HCT116 (cell line): ENCODE results near the gene COL1A1. TPM values are rescaled to one million over a fixed set of nuclear protein-coding genes. Genes with fewer than 3 reads are reported as not detected.
A peak's percentile ranks its signal among the peaks of the same experiment; 100 is the strongest.

ENCODE experiments used
- ATAC-seq: fragments of 200-7000 bp; cut with Tn5 transposase; 2 replicates; pipeline ENCODE4 v1.9.1; 2020; ENCODE audit warnings: mild to moderate bottlenecking, moderate library complexity
- BruUV-seq: library from RNA; stranded (reverse); fragments of 400-500 nt; replicated peaks from 2 replicates; lab custom pipeline; 2021; lab: Mats Ljungman, UMichigan
- CTCF ChIA-PET: fragments of 300-600 bp; sonication (Branson Sonifier 250); formaldehyde crosslinking; loops from one replicate; lab custom pipeline; 2021; ENCODE audit warnings: antibody characterized with exemption; lab: Charles Lee
- POLR2A ChIA-PET: fragments of 300-600, 350-600 bp; sonication (Branson Sonifier 250); formaldehyde crosslinking; loops from one replicate; lab custom pipeline; 2021; ENCODE audit warnings: antibody characterized with exemption; lab: Charles Lee
- RAD21 ChIA-PET, 2 experiments: fragments of 300-600 bp; sonication (Branson Sonifier 250); formaldehyde crosslinking; loops; one replicate each; lab custom pipeline; 2023; ENCODE audit warnings: low total read pairs in 2 of 2; ENCODE audit not compliant: uncharacterized antibody in 2 of 2, unreplicated experiment in 2 of 2, low non-redundant PET in 1 of 2; lab: Charles Lee
- DNase-seq: peaks from one replicate; pipeline ENCODE4 v3.0.0-alpha.2; 2010; ENCODE audit warnings: low read depth, low spot score
- H2AFZ ChIP-seq: fragments of 200-600 bp; shearing (Covaris generic), sonication (generic); 2 replicates; pipeline ENCODE4 v1.6.1; 2017; ENCODE audit warnings: low read depth, mixed run types, mixed read lengths, antibody characterized with exemption, low read length; ENCODE audit not compliant: poor library complexity, severe bottlenecking
- H3K27ac ChIP-seq: 2 replicates; pipeline ENCODE4 v1.5.1; 2012; ENCODE audit warnings: low read depth, low read length
- H3K27me3 ChIP-seq: fragments of 200-600 bp; sonication (generic); 2 replicates; pipeline ENCODE4 v1.6.1; 2016; ENCODE audit warnings: mixed run types, low read length, mixed read lengths; ENCODE audit not compliant: insufficient read depth
- H3K36me3 ChIP-seq, 2 experiments: fragments of 200-500 bp in 1 of 2; fragments of 200-600 bp in 1 of 2; sonication (Bioruptor generic) in 1 of 2; sonication (generic) in 1 of 2; 2 replicates each; pipeline versions ENCODE4 v1.5.1 to v1.6.1; 2014 to 2016; ENCODE audit warnings: low read length in 2 of 2, inconsistent platforms in 1 of 2, mixed read lengths in 1 of 2, mixed run types in 1 of 2; ENCODE audit not compliant: insufficient read depth in 2 of 2, control insufficient read depth in 1 of 2
- H3K4me1 ChIP-seq, 2 experiments: fragments of 200-600 bp in 1 of 2; sonication (generic) in 1 of 2; 2 replicates each; pipeline versions ENCODE4 v1.5.1 to v1.6.1; 2012 to 2017; ENCODE audit warnings: low read length in 2 of 2, inconsistent platforms in 1 of 2, mild to moderate bottlenecking in 1 of 2, mixed read lengths in 1 of 2, mixed run types in 1 of 2, moderate library complexity in 1 of 2; ENCODE audit not compliant: insufficient read depth in 2 of 2, control insufficient read depth in 1 of 2
- H3K4me2 ChIP-seq: fragments of 200-600 bp; sonication (generic); 2 replicates; pipeline ENCODE4 v1.6.1; 2017; ENCODE audit warnings: mixed run types, low read length, mixed read lengths
- H3K4me3 ChIP-seq, 2 experiments: fragments of 200-600 bp in 1 of 2; sonication (generic) in 1 of 2; replicated peaks in 1 of 2; 2 replicates each; pipeline ENCODE4 v1.5.1; 2011 to 2016; ENCODE audit warnings: low read length in 2 of 2, control low read depth in 1 of 2, low read depth in 1 of 2, mild to moderate bottlenecking in 1 of 2, mixed read lengths in 1 of 2, mixed run types in 1 of 2
- H3K79me2 ChIP-seq: fragments of 200-600 bp; sonication (generic); 2 replicates; pipeline ENCODE4 v1.6.1; 2017; ENCODE audit warnings: mild to moderate bottlenecking, mixed run types, low read length, moderate library complexity, mixed read lengths; ENCODE audit not compliant: insufficient read depth
- H3K9ac ChIP-seq: fragments of 200-600 bp; sonication (generic); 2 replicates; pipeline ENCODE4 v1.6.1; 2016; ENCODE audit warnings: low read length, mixed read lengths
- H3K9me2 ChIP-seq: fragments of 200-600 bp; sonication (generic), shearing (Covaris generic); 2 replicates; pipeline ENCODE4 v1.6.1; 2017; ENCODE audit warnings: mixed run types, mild to moderate bottlenecking, moderate library complexity; ENCODE audit not compliant: insufficient read depth
- H3K9me3 ChIP-seq, 2 experiments: fragments of 200-500 bp in 1 of 2; fragments of 200-600 bp in 1 of 2; sonication (Bioruptor generic) in 1 of 2; sonication (generic) in 1 of 2; 2 replicates each; pipeline ENCODE4 v1.6.1; 2014 to 2017; ENCODE audit warnings: low read length in 2 of 2, mixed read lengths in 2 of 2, inconsistent platforms in 1 of 2, low read depth in 1 of 2, mild to moderate bottlenecking in 1 of 2, mixed run types in 1 of 2, moderate library complexity in 1 of 2; ENCODE audit not compliant: control insufficient read depth in 1 of 2, insufficient read depth in 1 of 2
- H4K20me1 ChIP-seq: fragments of 200-600 bp; sonication (generic), shearing (Covaris generic); 2 replicates; pipeline ENCODE4 v1.6.1; 2017; ENCODE audit warnings: mixed run types, mild to moderate bottlenecking, moderate library complexity; ENCODE audit not compliant: insufficient read depth
- CTCF ChIP-seq, 3 experiments: fragments of 200-600 bp in 1 of 3; sonication (generic) in 1 of 3; IDR thresholded peaks in 2 of 3; conservative IDR thresholded peaks in 1 of 3; 2 replicates each; pipeline ENCODE4 v1.5.1; 2012 to 2017; ENCODE audit warnings: low read depth in 2 of 3, low read length in 2 of 3, antibody characterized with exemption in 1 of 3, borderline replicate concordance in 1 of 3, control low read depth in 1 of 3, mild to moderate bottlenecking in 1 of 3, mixed read lengths in 1 of 3, mixed run types in 1 of 3, moderate library complexity in 1 of 3; ENCODE audit not compliant: insufficient read depth in 1 of 3
- POLR2AphosphoS5 ChIP-seq: IDR thresholded peaks from 2 replicates; pipeline ENCODE4 v1.6.1; 2011; ENCODE audit warnings: mild to moderate bottlenecking, low read depth, low read length, moderate library complexity
- intact Hi-C: fragments of 100-400 bp; cut with micrococcal nuclease; formaldehyde crosslinking; loops from 2 replicates; pipeline ENCODE4 v1.10.0; 2022
- total RNA-seq: library from RNA; stranded (reverse); gene quantifications from one replicate; pipeline ENCODE4 v1.2.1, GENCODE V29; 2021; ENCODE audit not compliant: unreplicated experiment

The COL1A1 gene
- total RNA-seq, 1 experiment from 2014 or later = 33.6 TPM

GRCh38 chr17:50213026-50214022 lies 11.9 kb upstream of the COL1A1 start:
- Histone ChIP-seq H3K36me3 (no peaks in the 10 kb centered on the region), H3K27me3 (no peaks in the 10 kb centered on the region), H2AFZ (no peak overlapping the region), H3K4me3 (no peak overlapping the region), H3K79me2 (no peaks in the 10 kb centered on the region), H3K9ac (no peak overlapping the region), H3K4me2 (no peak overlapping the region), H3K4me1 (peaks cover 19 to 36% of the 10 kb centered on the region in 2 experiments), H3K27ac (no peak overlapping the region), H3K9me2 (no peaks in the 10 kb centered on the region), H4K20me1 (no peaks in the 10 kb centered on the region), H3K9me3 (no peaks in the 10 kb centered on the region)
- ChIA-PET CTCF (interaction anchor here (0.8 to 5.0 kb wide), 6 partner anchors 9 to 184 kb away, joined by 3 to 46 read pairs (median 3); partner anchors contain the start of genes COL1A1, LRRC59 and TMEM92), RAD21 (interaction anchor here in 1 of 2 experiments (0.5 kb wide), 1 partner anchor 13 kb away, joined by 10 read pairs; no protein-coding TSS in a partner anchor), POLR2A (interaction anchor here (0.7 kb wide), 1 partner anchor 14 kb away, joined by 4 read pairs; no protein-coding TSS in a partner anchor)
- DNase-seq (no peak), ATAC-seq (peak; percentile 68)
- TF ChIP-seq CTCF (IDR thresholded peaks at IDR 0.05 in 2 of 3, conservative IDR thresholded peaks at IDR 0.05 in 1 of 3; ENCODE audit: borderline replicate concordance in 1 of 3, insufficient read depth in 1 of 3, low read depth in 2 of 3, low read length in 2 of 3) (peak in 2 of 3 experiments; percentile 29 to 38; a peak in 3 of 6 replicates), POLR2AphosphoS5 (no peak)
- no TSS peak for BruUV-seq
- intact Hi-C loops = no loop called here
